Prostate gland (tissue), 2 donors: ENCODE measurements around the gene ZNF627.

Experiments
- POLR2A ChIP-seq: fragments of 450-650 bp; IDR thresholded peaks from one replicate; pipeline ENCODE4 v1.6.1; 2016; ENCODE audit warnings: antibody characterized with exemption, mild to moderate bottlenecking
- POLR2AphosphoS5 ChIP-seq: sonication (generic); formaldehyde crosslinking; IDR thresholded peaks from one replicate; pipeline ENCODE4 v1.6.1; 2017; ENCODE audit warnings: antibody characterized with exemption
- TF ChIP-seq, protein P1 (sequence below), 4 experiments: fragments of 200-600 bp in 2 of 4; fragments of 450-650 bp in 2 of 4; sonication (generic) in 2 of 4; IDR thresholded peaks; 1 replicate in 3 of 4; 2 replicates in 1 of 4; pipeline ENCODE4 v1.5.1; 2016 to 2019; ENCODE audit warnings: antibody characterized with exemption in 4 of 4, mild to moderate bottlenecking in 2 of 4, moderate library complexity in 2 of 4

- TF ChIP-seq, protein P1, sequence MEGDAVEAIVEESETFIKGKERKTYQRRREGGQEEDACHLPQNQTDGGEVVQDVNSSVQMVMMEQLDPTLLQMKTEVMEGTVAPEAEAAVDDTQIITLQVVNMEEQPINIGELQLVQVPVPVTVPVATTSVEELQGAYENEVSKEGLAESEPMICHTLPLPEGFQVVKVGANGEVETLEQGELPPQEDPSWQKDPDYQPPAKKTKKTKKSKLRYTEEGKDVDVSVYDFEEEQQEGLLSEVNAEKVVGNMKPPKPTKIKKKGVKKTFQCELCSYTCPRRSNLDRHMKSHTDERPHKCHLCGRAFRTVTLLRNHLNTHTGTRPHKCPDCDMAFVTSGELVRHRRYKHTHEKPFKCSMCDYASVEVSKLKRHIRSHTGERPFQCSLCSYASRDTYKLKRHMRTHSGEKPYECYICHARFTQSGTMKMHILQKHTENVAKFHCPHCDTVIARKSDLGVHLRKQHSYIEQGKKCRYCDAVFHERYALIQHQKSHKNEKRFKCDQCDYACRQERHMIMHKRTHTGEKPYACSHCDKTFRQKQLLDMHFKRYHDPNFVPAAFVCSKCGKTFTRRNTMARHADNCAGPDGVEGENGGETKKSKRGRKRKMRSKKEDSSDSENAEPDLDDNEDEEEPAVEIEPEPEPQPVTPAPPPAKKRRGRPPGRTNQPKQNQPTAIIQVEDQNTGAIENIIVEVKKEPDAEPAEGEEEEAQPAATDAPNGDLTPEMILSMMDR (IDR thresholded peaks at IDR 0.05), result peak in 1 of 4 experiments; percentile 20
- no peak for TF ChIP-seq POLR2A
- peak; percentile 24 for TF ChIP-seq POLR2AphosphoS5
Measured at GRCh38 chr19:11551603-11552235, 45.6 kb upstream of the ZNF627 start.
